ENCODE measurements around the gene PTPN3. TPM values are rescaled to one million over a fixed set of nuclear protein-coding genes. Genes with fewer than 3 reads are reported as not detected.

PTPN3 gene
- 0.30 and 1.9 TPM in 2 replicates for total RNA-seq

GRCh38 chr9:109498195-109499092 lies at the start of gene PTPN3:
PTPN3 (minus strand) TSS chr9:109498307; CDS start chr9:109463434, 34,873 bp downstream.

Other genes with a start within 250 kb of the PTPN3 start
- 0.09 TPM in 1 of 2 replicates, not detected in the other for gene EPB41L4B, start 177.2 kb downstream of the PTPN3 start, total RNA-seq

All from smooth muscle cell of the umbilical artery (primary cell).